Colon (tissue), 2 donors: ENCODE measurements around the gene FZD1.
"Not testable (repeated sequence)": the region's sequence is repeated elsewhere in the genome, so short reads cannot be mapped to it uniquely, and the experiment has no call there.

Experiments used
- FAIRE-seq: peaks from 2 replicates; lab custom pipeline; 2012; peaks lifted over from hg19 to GRCh38; lab: Jason Lieb, UNC
- donor health status: control.
- donor health status: control.

The FZD1 gene

GRCh38 chr7:91297939-91298338 is 33.7 kb downstream of the FZD1 start:
- no peak for FAIRE-seq

- no peak for FAIRE-seq
Observed at GRCh38 chr7:91299952-91300775, 35.9 kb downstream of the FZD1 start.

GRCh38 chr7:91302794-91303193 is 38.6 kb downstream of the FZD1 start:
- FAIRE-seq = no peak

GRCh38 chr7:91306266-91306665 is 42.0 kb downstream of the FZD1 start:
- no peak for FAIRE-seq

- no peak for FAIRE-seq
Observed at GRCh38 chr7:91307467-91307866, 43.2 kb downstream of the FZD1 start.

GRCh38 chr7:91308191-91308590 is 44.0 kb downstream of the FZD1 start:
- FAIRE-seq = not testable (repeated sequence)

GRCh38 chr7:91310830-91311460 is 46.7 kb downstream of the FZD1 start:
- FAIRE-seq = no peak

GRCh38 chr7:91311839-91312238 is 47.6 kb downstream of the FZD1 start:
- no peak for FAIRE-seq

GRCh38 chr7:91313113-91313512 is 48.9 kb downstream of the FZD1 start:
- FAIRE-seq = no peak

- FAIRE-seq = no peak
Observed at GRCh38 chr7:91314591-91315323, 50.5 kb downstream of the FZD1 start.

GRCh38 chr7:91316426-91316825 is 52.2 kb downstream of the FZD1 start:
- FAIRE-seq = no peak

- no peak for FAIRE-seq
Observed at GRCh38 chr7:91319351-91319750, 55.1 kb downstream of the FZD1 start.

GRCh38 chr7:91320366-91321078 is 56.3 kb downstream of the FZD1 start:
- FAIRE-seq = no peak
